Muscle layer of duodenum (tissue), 2 donors: ENCODE measurements around the gene NGDN.
"Not testable (repeated sequence)": the region's sequence is repeated elsewhere in the genome, so short reads cannot be mapped to it uniquely, and the experiment has no call there.

Source experiments
- H3K27ac ChIP-seq: one replicate; pipeline ENCODE4 v1.7.0; 2013; ENCODE audit warnings: mild to moderate bottlenecking, low read length
- H3K27me3 ChIP-seq: one replicate; pipeline ENCODE4 v1.7.0; 2013; ENCODE audit warnings: low read depth, mild to moderate bottlenecking, control low read depth, low read length
- H3K36me3 ChIP-seq, 2 donors: one replicate each; pipeline ENCODE4 v1.7.0; 2013; ENCODE audit warnings: low read length in 2 of 2, control low read depth in 1 of 2, mild to moderate bottlenecking in 1 of 2; ENCODE audit not compliant: insufficient read depth in 2 of 2, control insufficient read depth in 1 of 2
- H3K4me1 ChIP-seq, 2 donors: one replicate each; pipeline ENCODE4 v1.7.0; 2013; ENCODE audit warnings: low read length in 2 of 2, mild to moderate bottlenecking in 2 of 2, control low read depth in 1 of 2, moderate library complexity in 1 of 2; ENCODE audit not compliant: insufficient read depth in 2 of 2, control insufficient read depth in 1 of 2
- H3K4me3 ChIP-seq, 2 donors: one replicate each; pipeline ENCODE4 v1.7.0; 2013; ENCODE audit warnings: low read length in 2 of 2, low read depth in 1 of 2, mild to moderate bottlenecking in 1 of 2
- H3K9me3 ChIP-seq, 2 donors: one replicate each; pipeline ENCODE4 v1.7.0; 2013; ENCODE audit warnings: low read length in 2 of 2, control low read depth in 1 of 2, mild to moderate bottlenecking in 1 of 2; ENCODE audit not compliant: control insufficient read depth in 1 of 2
- donor health status: healthy.

NGDN gene, protein sequence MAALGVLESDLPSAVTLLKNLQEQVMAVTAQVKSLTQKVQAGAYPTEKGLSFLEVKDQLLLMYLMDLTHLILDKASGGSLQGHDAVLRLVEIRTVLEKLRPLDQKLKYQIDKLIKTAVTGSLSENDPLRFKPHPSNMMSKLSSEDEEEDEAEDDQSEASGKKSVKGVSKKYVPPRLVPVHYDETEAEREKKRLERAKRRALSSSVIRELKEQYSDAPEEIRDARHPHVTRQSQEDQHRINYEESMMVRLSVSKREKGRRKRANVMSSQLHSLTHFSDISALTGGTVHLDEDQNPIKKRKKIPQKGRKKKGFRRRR

DNA sequence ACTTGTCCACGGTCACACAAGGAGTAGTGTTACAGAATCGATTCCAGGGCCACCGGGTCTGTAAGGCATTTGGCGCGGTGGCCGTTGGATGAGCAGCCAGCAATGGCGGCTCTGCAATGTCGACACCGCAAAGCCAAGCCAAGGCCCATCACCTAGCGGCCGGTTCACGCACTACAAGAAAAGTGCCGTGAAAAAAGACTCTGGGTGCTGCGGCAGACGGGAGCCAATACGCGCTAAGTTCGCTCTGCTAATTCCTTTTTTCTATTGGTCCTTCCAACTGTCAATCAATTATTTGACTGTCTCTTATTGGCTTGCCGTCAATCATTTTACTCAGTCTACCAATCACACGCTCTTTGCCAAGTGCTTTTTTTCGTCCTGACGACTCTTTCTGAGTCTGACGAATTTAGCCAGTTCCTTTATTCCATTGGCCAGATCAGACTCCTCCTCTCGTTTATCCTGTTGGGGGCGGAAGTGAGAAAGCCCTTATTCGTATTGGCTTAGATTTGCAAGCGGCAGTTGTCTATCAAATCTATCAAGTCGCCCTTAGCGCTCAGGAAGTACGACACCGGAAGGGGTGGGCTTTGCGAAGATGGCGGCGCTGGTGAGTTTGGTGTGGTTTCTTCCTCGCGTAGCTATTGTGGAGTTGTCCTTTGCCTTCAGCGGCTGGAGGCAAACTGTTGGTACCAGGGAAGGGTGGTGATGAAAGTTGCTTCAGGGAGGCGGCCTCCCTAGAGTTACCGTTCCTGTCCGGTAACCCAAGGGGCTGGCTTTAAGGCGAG is at the start of gene NGDN:
TSS of gene NGDN (plus strand) at position 577 of the 779 bp plus-strand sequence. CDS start at position 590, 13 bp downstream.
- Histone ChIP-seq H3K27ac (peak within 1 kb of the TSS; percentile 97), H3K27me3 (no peaks in the 10 kb centered on the region), H3K4me3 (peak within 1 kb of the TSS; percentile 99 to 100), H3K9me3 (no peaks in the 10 kb centered on the region), H3K36me3 (peaks cover 13 to 36% of the 10 kb centered on the region in 2 donors), H3K4me1 (peaks cover 4 to 19% of the 10 kb centered on the region in 2 donors)

DNA sequence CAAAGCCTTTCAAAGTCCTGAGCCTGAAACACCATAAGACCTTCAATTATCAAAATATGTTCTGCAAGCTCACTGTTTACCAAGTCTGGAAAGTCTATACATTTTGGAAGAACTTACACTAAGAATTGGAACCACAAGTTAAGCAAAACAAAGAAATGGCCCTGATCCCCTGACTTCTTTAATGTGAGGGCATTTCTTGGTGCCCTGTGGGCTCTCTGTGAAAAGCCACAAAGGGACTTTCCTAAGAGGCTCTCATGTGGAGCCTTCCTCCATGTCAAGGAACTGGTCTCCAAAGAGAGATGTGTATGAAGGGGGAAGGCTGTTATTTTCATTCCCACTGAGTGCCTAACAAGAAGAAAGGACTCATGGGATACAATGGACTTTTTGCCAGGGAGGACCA is 47.9 kb upstream of the NGDN start:
- H3K27me3 ChIP-seq, result no peaks in the 10 kb centered on the region
- no peak overlapping the region for H3K4me3 ChIP-seq
- no peak overlapping the region for H3K27ac ChIP-seq
- no peaks in the 10 kb centered on the region for H3K9me3 ChIP-seq
- no peaks in the 10 kb centered on the region for H3K4me1 ChIP-seq
- no peaks in the 10 kb centered on the region for H3K36me3 ChIP-seq

DNA sequence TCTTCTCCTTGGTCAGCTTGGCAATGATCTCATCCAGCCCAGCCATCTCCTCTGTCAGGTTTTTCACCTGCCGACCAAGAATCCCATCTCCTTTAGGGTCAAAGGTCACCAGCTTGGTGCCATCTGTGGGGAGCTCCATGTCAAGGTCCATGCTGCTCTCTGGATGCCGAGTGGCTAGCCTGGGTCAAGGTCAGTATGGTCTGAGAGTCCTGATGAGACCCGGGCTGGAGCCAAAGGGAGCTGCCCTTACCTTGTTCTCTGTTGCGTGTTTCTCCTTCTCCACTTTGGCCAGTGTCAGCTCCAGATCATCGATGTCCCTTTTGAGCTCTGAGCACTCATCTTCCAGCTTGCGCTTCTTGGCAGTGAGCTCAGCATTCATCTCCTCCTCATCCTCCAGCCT is 45.8 kb upstream of the NGDN start:
- no peaks in the 10 kb centered on the region for H3K27me3 ChIP-seq
- no peaks in the 10 kb centered on the region for H3K4me1 ChIP-seq
- no peaks in the 10 kb centered on the region for H3K9me3 ChIP-seq
- no peak overlapping the region for H3K27ac ChIP-seq
- H3K4me3 ChIP-seq, result no peak overlapping the region
- H3K36me3 ChIP-seq, result no peaks in the 10 kb centered on the region

DNA sequence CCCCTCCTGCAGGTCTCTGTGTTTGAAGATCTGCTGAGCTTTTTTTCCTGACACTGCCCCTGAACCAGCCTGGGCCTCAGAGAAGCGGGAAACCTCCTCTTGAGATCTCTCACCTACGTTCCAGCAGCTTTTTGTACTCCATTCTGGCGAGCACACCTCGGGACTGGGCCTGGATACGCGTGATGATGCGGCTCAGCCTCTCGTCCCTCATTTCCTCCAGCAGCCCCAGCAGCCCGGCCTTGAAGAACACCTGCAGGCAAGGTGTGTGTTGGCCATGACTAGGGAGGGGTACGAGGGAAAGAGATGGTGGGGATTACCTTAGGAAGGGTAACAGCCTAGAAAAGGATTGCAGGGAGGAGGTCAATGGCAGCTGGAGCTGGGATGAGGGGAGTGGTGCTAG is 44.3 kb upstream of the NGDN start:
- Histone ChIP-seq H3K27ac (no peak overlapping the region), H3K36me3 (no peaks in the 10 kb centered on the region), H3K27me3 (no peaks in the 10 kb centered on the region)

DNA sequence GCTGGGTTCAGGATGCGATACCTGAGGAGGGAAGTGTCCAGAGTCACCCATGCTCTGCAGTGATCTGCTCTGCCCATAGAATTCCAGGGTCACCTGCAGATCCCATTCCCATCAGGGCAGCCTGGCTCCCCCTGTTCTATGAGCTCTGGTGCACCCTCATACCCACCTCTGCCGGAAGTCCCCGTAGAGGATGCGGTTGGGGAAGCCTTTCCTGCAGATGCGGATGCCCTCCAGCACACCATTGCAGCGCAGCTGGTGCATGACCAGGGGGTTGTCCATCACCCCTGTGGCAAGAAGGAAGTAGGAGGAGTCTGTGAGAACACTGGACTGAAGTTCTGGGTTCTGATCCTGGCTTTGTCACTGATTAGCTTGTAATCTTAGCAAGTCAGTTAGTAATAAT is 43.7 kb upstream of the NGDN start:
- H3K4me1 ChIP-seq, H3K27me3 ChIP-seq, H3K27ac ChIP-seq, H3K4me3 ChIP-seq, H3K36me3 ChIP-seq, H3K9me3 ChIP-seq: not testable (repeated sequence)

More for the DNA sequence above, 44.3 kb upstream of the NGDN start:
- Histone ChIP-seq H3K4me1 (no peaks in the 10 kb centered on the region), H3K4me3 (no peak overlapping the region), H3K9me3 (no peaks in the 10 kb centered on the region)

DNA sequence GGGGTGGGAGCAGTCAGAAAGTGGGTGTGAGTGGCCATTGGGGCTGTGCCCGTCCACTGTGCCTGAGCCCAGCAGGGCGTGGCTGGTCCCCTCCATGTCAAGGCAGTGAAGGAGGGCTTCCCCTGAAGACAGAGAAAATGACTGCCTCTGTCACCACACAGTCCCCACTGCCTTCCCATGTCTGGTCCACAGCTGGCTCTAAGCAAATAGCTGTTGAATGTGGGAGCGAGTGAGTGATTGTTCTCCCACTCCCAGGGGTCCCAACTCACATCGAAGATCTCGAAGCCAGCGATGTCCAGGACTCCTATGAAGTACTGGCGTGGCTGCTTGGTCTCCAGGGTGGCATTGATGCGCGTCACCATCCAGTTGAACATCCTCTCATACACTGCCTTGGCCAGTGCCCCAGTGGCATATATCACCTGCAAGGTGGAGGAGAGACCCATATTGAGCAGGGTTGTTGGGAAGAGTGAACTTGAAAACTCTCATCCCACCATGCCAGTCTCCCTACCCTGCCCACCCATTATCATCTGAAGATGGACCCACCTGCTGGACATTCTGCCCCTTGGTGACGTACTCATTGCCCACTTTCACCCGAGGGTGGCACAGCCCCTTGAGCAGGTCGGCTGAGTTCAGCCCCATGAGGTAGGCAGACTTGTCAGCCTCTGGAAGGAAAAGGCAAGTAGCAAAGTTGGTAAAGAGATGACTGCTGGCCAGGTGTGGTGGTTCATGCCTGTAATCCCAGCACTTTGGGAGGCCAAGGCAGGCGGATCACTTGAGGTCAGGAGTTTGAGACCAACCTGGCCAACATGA is 40.6 kb upstream of the NGDN start:
- no peaks in the 10 kb centered on the region for H3K9me3 ChIP-seq
- H3K27ac ChIP-seq, result no peak overlapping the region
- no peaks in the 10 kb centered on the region for H3K36me3 ChIP-seq
- no peaks in the 10 kb centered on the region for H3K27me3 ChIP-seq
- no peak overlapping the region for H3K4me3 ChIP-seq
- H3K4me1 ChIP-seq, result no peaks in the 10 kb centered on the region

DNA sequence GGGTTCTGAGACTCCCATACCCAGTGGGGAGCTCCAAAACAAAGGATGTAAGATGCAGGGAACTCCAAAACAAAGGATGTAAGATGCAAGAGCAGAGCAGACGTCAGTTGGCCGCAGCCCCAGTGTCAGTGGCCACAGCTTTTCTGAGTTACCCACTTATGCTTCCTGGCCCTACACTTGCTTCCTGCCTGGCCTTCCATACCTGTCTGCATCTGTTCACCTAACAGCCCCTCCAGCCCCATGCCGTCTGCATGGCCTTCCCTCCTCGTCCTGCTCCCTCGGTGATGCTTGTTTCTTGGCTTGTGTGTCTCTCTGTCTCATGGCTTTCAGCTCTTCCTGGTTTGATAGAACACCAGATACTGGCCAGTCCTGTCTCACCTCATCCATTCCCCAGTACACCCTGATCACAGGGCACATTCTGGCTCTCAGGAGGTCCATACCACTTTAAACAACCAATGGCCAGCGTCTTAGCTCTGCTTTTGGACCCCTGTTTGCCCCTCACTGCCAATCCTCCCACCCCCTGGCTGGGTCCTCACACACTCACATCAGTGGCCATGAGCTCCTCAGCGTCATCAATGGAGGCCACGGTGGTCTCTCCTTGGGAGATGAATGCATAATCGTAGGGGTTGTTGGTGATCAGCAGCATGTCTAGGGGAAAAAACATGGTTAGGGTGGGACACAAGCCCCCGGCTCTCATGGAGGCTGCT is 39.3 kb upstream of the NGDN start:
- H3K27ac ChIP-seq, result no peak overlapping the region
- H3K36me3 ChIP-seq, result no peaks in the 10 kb centered on the region
- H3K9me3 ChIP-seq, result no peaks in the 10 kb centered on the region
- no peak overlapping the region for H3K4me3 ChIP-seq
- no peaks in the 10 kb centered on the region for H3K27me3 ChIP-seq
- no peaks in the 10 kb centered on the region for H3K4me1 ChIP-seq

DNA sequence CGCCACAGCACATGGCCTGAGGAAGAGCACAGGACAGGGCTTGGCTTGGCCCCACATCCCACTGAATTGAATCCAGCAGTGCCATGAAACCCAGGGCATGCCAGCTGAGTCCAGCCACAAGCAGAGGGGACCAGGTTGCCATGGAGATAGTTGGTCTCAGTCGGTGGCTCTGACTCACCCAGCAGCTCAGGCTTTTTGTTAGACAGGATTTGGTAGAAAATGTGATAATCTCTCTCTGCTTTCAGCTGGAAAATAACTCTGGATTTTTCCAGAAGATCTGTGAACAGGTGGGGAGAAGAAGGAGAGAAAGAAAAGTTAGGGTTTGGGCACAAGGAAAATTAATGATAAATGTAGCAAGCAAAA is 38.8 kb upstream of the NGDN start:
- no peak overlapping the region for H3K4me3 ChIP-seq
- H3K27me3 ChIP-seq, result no peaks in the 10 kb centered on the region
- no peak overlapping the region for H3K27ac ChIP-seq
- no peaks in the 10 kb centered on the region for H3K9me3 ChIP-seq
- H3K36me3 ChIP-seq, result no peaks in the 10 kb centered on the region
- peaks cover 0 to 4% of the 10 kb centered on the region in 2 donors for H3K4me1 ChIP-seq

DNA sequence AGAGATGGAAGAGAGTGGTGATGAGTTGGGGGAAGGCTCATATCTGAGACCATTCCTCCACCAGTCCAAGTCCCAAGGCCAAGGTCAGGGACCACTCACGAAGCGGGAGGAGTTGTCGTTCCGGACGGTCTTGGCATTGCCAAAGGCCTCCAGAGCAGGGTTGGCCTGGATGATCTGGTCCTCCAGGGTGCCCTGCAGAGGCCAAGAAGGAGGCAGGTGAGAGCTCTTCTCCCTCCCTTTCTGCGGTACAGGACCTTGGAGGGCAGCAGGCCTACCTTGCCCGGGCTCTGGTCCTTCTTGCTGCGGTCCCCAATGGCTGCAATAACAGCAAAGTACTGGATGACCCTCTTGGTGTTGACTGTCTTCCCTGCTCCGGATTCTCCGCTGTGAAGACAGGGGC is 38.0 kb upstream of the NGDN start:
- Histone ChIP-seq H3K27me3 (no peaks in the 10 kb centered on the region), H3K27ac (no peak overlapping the region), H3K9me3 (no peaks in the 10 kb centered on the region), H3K36me3 (no peaks in the 10 kb centered on the region), H3K4me1 (peaks cover 0 to 12% of the 10 kb centered on the region in 2 donors), H3K4me3 (no peak overlapping the region)

DNA sequence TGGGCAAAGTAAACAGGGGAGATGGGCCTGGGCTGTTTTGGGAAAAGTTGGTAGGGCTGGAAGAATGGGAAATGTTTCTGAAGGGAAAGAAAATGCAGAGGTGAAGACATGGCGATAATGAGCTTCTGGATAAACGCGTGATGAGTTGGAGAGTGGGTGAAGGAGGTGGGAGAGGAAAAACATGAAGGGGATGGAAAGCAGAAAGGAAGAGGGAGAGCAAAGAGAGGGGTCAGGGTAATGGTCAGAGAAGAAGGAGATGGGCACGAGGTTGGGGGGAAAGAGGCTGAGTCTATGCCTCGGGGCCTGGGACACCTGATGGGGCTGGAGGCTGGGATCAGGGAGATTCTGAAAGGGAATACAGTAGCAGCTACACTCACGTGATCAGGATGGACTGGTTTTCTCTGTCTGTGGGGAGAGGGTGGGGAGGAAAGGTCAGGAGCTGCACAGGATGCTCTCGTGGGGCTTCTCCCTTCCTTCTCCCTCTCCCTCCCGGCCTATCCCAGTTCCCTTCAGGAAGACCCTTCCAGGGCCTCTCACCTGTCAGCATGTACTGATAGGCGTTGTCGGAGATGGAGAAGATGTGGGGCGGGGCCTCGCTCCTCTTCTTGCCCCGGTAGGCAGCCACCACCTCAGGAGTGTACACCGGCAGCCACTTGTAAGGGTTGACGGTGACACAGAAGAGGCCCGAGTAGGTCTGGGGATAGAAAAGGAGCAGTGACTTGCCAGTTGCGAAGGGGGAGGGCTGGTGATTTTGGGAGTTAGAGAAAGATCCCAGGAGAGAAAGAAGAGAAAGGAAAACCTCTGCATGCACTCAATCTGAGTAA is 37.2 kb upstream of the NGDN start:
- no peak overlapping the region for H3K4me3 ChIP-seq
- no peak overlapping the region for H3K27ac ChIP-seq
- H3K36me3 ChIP-seq, result no peaks in the 10 kb centered on the region
- peaks cover 0 to 20% of the 10 kb centered on the region in 2 donors for H3K4me1 ChIP-seq
- no peaks in the 10 kb centered on the region for H3K27me3 ChIP-seq
- H3K9me3 ChIP-seq, result no peaks in the 10 kb centered on the region
